Measurements from ENCODE around the gene UBE2H. TPM values are rescaled to one million over a fixed set of nuclear protein-coding genes. Genes with fewer than 3 reads are reported as not detected.

UBE2H gene
- total RNA-seq, 1 donor from 2014 or later: 92.3 TPM

DNA sequence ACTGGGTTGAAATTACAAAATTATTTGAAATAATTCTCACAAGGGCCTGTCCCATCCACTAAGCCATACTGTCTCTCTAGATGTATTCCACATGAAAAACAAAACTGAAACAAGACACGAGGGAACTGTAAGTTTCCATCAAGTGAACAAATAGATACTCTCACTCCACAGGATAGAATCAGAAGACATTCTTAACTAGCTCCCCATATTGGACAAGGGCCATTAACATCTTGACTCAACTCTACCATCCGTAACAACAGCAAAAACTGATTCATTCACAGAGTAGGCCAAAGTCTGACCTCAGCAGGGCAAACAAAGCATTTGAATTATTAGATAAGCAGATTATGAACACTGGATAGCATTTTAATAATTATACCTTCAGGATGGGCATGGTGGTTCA, 29.1 kb downstream of the UBE2H start:
- H3K9me3 Mint-ChIP-seq (ENCODE audit: unreplicated experiment): no peaks in the 10 kb centered on the region
- no peak overlapping the region for H3K4me3 Mint-ChIP-seq (ENCODE audit: unreplicated experiment)
- no peak overlapping the region for H3K27ac Mint-ChIP-seq (ENCODE audit: unreplicated experiment)
- H3K36me3 Mint-ChIP-seq (ENCODE audit: low read depth, unreplicated experiment): no peaks in the 10 kb centered on the region
- peaks cover 11% of the 10 kb centered on the region for H3K4me1 Mint-ChIP-seq (ENCODE audit: unreplicated experiment)
- H3K27me3 Mint-ChIP-seq (ENCODE audit: unreplicated experiment): peaks cover 2% of the 10 kb centered on the region
- DNase-seq (ENCODE audit: low spot score): no peak
- TF ChIP-seq CTCF (IDR thresholded peaks at IDR 0.05; ENCODE audit: unreplicated experiment): no peak

GRCh38 chr7:129919492-129919891, 33.3 kb downstream of the UBE2H start:
- H3K4me1 Mint-ChIP-seq (ENCODE audit: unreplicated experiment): peaks cover 22% of the 10 kb centered on the region
- H3K36me3 Mint-ChIP-seq (ENCODE audit: low read depth, unreplicated experiment): peaks cover 3% of the 10 kb centered on the region
- TF ChIP-seq CTCF (IDR thresholded peaks at IDR 0.05; ENCODE audit: unreplicated experiment): no peak
- peaks cover 4% of the 10 kb centered on the region for H3K27me3 Mint-ChIP-seq (ENCODE audit: unreplicated experiment)
- DNase-seq (ENCODE audit: low spot score): no peak
- peak overlapping the region; percentile 13 for H3K4me3 Mint-ChIP-seq (ENCODE audit: unreplicated experiment)
- H3K27ac Mint-ChIP-seq (ENCODE audit: unreplicated experiment): peak overlapping the region; percentile 70
- no peaks in the 10 kb centered on the region for H3K9me3 Mint-ChIP-seq (ENCODE audit: unreplicated experiment)

DNA sequence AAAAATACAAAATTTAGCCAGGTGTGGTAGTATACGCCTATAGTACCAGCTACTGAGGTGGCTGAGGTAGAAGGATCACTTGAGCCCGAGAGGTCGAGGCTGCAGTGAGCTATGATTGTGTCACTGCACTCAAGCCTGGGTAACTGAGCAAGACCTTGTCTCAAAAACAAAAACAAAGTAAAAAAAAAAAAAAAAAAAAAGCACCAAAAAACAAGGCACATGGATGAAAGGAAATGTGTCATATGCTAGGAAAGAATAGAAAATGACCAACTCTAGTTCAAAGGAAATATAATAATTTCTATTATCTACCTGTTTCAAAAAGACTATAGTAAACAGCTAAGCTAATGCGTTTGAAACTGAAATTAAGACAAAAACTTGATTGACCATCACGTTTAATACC, 33.8 kb downstream of the UBE2H start:
- DNase-seq (ENCODE audit: low spot score): no peak
- Mint-ChIP-seq H3K4me1 (ENCODE audit: unreplicated experiment) (peaks cover 22% of the 10 kb centered on the region), H3K27ac (ENCODE audit: unreplicated experiment) (no peak overlapping the region), H3K36me3 (ENCODE audit: low read depth, unreplicated experiment) (peaks cover 4% of the 10 kb centered on the region), H3K27me3 (ENCODE audit: unreplicated experiment) (peaks cover 4% of the 10 kb centered on the region), H3K4me3 (ENCODE audit: unreplicated experiment) (no peak overlapping the region), H3K9me3 (ENCODE audit: unreplicated experiment) (no peaks in the 10 kb centered on the region)
- TF ChIP-seq CTCF (IDR thresholded peaks at IDR 0.05; ENCODE audit: unreplicated experiment): no peak

GRCh38 chr7:129917934-129918333, 34.8 kb downstream of the UBE2H start:
- Mint-ChIP-seq H3K27ac (ENCODE audit: unreplicated experiment) (peak overlapping the region; percentile 16), H3K36me3 (ENCODE audit: low read depth, unreplicated experiment) (peaks cover 12% of the 10 kb centered on the region), H3K4me3 (ENCODE audit: unreplicated experiment) (no peak overlapping the region), H3K27me3 (ENCODE audit: unreplicated experiment) (peaks cover 4% of the 10 kb centered on the region), H3K9me3 (ENCODE audit: unreplicated experiment) (no peaks in the 10 kb centered on the region), H3K4me1 (ENCODE audit: unreplicated experiment) (peaks cover 22% of the 10 kb centered on the region)
- DNase-seq (ENCODE audit: low spot score): no peak
- no peak for TF ChIP-seq CTCF (IDR thresholded peaks at IDR 0.05; ENCODE audit: unreplicated experiment)

GRCh38 chr7:129914536-129915272, 38.1 kb downstream of the UBE2H start:
- H3K4me1 Mint-ChIP-seq (ENCODE audit: unreplicated experiment): peaks cover 22% of the 10 kb centered on the region
- no peak overlapping the region for H3K27ac Mint-ChIP-seq (ENCODE audit: unreplicated experiment)
- peaks cover 4% of the 10 kb centered on the region for H3K27me3 Mint-ChIP-seq (ENCODE audit: unreplicated experiment)
- no peak for TF ChIP-seq CTCF (IDR thresholded peaks at IDR 0.05; ENCODE audit: unreplicated experiment)
- peaks cover 16% of the 10 kb centered on the region for H3K36me3 Mint-ChIP-seq (ENCODE audit: low read depth, unreplicated experiment)
- H3K9me3 Mint-ChIP-seq (ENCODE audit: unreplicated experiment): no peaks in the 10 kb centered on the region
- no peak overlapping the region for H3K4me3 Mint-ChIP-seq (ENCODE audit: unreplicated experiment)
- DNase-seq (ENCODE audit: low spot score): no peak

All from endothelial cell (in vitro differentiated cells).